Neutrophil (primary cell): ENCODE data around the gene ZFP64.
"Not testable (repeated sequence)": the region's sequence is repeated elsewhere in the genome, so short reads cannot be mapped to it uniquely, and the experiment has no call there.

Experiments used
- H3K27ac ChIP-seq: fragments of 200-600 bp; sonication (generic); 2 replicates; pipeline ENCODE4 v1.5.1; 2016; ENCODE audit warnings: mild to moderate bottlenecking, moderate library complexity
- H3K27me3 ChIP-seq: fragments of 200-600 bp; sonication (generic); 2 replicates; pipeline ENCODE4 v1.6.0; 2016; ENCODE audit warnings: mild to moderate bottlenecking
- H3K36me3 ChIP-seq: fragments of 200-600 bp; sonication (generic); 2 replicates; pipeline ENCODE4 v1.5.1; 2017
- H3K4me1 ChIP-seq, 2 experiments: fragments of 200-600 bp in 1 of 2; sonication (generic) in 1 of 2; 1 replicate in 1 of 2; 2 replicates in 1 of 2; pipeline versions ENCODE4 v1.5.1 to v1.6.1; 2013 to 2016; ENCODE audit warnings: low read depth in 1 of 2, low read length in 1 of 2, mild to moderate bottlenecking in 1 of 2, moderate library complexity in 1 of 2; ENCODE audit not compliant: control insufficient read depth in 1 of 2, insufficient read depth in 1 of 2
- H3K4me3 ChIP-seq, 2 experiments: fragments of 200-600 bp in 1 of 2; sonication (generic) in 1 of 2; 1 replicate in 1 of 2; 2 replicates in 1 of 2; pipeline ENCODE4 v1.5.1; 2013 to 2016; ENCODE audit warnings: low read depth in 1 of 2, low read length in 1 of 2, mild to moderate bottlenecking in 1 of 2, moderate library complexity in 1 of 2
- H3K9me3 ChIP-seq: fragments of 200-600 bp; sonication (generic); 2 replicates; pipeline ENCODE4 v1.5.1; 2016
- TF ChIP-seq, protein P1 (sequence below): fragments of 200-600 bp; sonication (generic); IDR thresholded peaks from 2 replicates; pipeline ENCODE4 v1.5.1; 2016; ENCODE audit warnings: antibody characterized with exemption

The ZFP64 gene

DNA sequence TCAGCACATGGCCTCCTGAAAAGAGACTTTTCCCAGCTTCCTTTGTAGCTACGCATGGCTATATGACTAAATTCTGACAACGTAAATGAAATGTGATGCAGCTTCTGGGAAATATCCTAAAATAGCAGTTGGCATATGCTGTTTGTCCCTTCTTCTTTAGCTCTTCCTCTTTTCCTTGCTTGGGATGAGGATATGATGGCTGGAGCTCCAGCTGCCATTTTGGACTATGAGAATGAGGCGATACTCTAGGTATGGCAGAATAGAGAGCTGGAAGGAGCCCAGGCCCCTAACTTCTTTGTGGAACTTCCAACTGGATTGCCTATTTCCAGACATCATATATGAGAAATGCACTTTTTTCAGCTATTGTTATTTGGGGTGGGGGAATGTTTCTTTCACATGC lies 5.3 kb upstream of the ZFP64 start:
- H3K27me3 ChIP-seq = peaks cover 13% of the 10 kb centered on the region
- TF ChIP-seq, protein P1, sequence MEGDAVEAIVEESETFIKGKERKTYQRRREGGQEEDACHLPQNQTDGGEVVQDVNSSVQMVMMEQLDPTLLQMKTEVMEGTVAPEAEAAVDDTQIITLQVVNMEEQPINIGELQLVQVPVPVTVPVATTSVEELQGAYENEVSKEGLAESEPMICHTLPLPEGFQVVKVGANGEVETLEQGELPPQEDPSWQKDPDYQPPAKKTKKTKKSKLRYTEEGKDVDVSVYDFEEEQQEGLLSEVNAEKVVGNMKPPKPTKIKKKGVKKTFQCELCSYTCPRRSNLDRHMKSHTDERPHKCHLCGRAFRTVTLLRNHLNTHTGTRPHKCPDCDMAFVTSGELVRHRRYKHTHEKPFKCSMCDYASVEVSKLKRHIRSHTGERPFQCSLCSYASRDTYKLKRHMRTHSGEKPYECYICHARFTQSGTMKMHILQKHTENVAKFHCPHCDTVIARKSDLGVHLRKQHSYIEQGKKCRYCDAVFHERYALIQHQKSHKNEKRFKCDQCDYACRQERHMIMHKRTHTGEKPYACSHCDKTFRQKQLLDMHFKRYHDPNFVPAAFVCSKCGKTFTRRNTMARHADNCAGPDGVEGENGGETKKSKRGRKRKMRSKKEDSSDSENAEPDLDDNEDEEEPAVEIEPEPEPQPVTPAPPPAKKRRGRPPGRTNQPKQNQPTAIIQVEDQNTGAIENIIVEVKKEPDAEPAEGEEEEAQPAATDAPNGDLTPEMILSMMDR = no peak
- no peak overlapping the region for H3K4me3 ChIP-seq
- H3K36me3 ChIP-seq = no peaks in the 10 kb centered on the region
- no peaks in the 10 kb centered on the region for H3K9me3 ChIP-seq
- no peak overlapping the region for H3K27ac ChIP-seq
- peaks cover 6 to 7% of the 10 kb centered on the region in 2 experiments for H3K4me1 ChIP-seq

DNA sequence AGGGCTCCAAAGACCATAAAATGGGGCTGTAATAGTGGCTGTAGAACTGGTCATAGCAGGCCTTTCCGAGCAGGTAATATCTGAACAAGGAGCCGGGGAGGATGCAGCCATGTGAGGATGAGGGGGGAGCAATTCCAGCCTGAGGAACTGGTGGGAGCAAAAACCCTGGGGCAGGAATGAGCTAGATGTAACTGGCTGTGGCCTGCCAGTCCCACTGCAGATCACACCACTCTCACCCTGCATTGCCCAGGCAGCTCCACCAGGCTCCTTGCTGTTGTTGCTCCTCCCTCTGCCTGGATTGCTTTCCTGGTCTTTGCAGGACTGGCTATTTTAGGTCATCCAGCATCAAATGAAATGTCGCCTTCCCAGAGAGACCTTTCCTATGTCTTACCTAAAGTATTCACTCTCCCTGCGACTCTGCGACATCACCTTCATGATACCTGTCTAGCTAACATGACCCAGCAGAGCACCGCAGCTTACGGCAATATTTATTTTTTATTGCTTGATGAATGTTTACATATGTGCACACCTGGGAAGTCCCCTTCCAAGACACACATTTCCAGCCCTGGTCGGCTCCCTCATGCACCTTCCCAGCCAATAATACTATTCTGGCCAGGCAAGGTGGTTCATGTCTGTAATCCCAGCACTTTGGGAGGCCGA lies 2.4 kb upstream of the ZFP64 start:
- H3K4me3 ChIP-seq = no peak overlapping the region
- peaks cover 15 to 20% of the 10 kb centered on the region in 2 experiments for H3K4me1 ChIP-seq
- TF ChIP-seq, protein P1 = no peak
- H3K27me3 ChIP-seq = peaks cover 17% of the 10 kb centered on the region
- H3K9me3 ChIP-seq = no peaks in the 10 kb centered on the region
- H3K27ac ChIP-seq = no peak overlapping the region
- H3K36me3 ChIP-seq = no peaks in the 10 kb centered on the region

DNA sequence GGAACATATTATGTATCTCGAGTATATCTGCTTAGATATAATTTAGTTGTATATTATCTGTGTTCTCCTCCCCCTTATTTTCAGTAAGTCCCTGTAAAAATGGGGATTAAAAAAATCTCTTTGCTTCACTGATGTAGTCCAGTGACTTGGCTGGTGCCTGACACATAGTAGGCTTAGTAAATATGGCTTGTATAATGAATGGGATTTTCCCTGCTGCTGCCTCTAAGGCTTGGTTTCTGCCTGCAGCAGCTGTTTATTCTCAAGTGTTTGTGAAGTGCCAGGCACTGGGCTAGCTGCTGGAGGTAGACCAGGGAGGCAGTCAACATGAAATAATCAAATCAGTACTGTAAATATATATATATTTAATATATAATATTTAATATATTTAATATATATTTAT lies 1.6 kb upstream of the ZFP64 start:
- TF ChIP-seq, protein P1 = no peak

DNA sequence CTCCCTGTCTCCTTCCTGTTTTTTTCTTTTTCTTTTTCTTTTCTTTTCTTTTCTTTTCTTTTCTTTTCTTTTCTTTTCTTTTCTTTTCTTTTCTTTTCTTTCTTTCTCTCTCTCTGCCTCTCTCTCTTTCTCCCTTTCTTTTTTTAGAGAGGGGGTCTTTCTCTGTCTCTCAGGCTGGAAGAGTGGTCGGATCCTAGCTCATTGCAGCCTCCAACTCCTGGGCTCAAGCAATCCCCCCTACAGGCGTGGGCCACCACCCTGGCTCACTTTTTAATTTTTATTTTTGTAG lies 1.1 kb upstream of the ZFP64 start:
- Histone ChIP-seq H3K27me3 (peaks cover 13% of the 10 kb centered on the region), H3K4me1 (peaks cover 15 to 20% of the 10 kb centered on the region in 2 experiments)
- not testable (repeated sequence) for H3K36me3 ChIP-seq, H3K27ac ChIP-seq, H3K9me3 ChIP-seq, H3K4me3 ChIP-seq

More for the DNA sequence above, 1.6 kb upstream of the ZFP64 start:
- no peak overlapping the region for H3K4me3 ChIP-seq
- no peak overlapping the region for H3K27ac ChIP-seq
- peaks cover 15 to 20% of the 10 kb centered on the region in 2 experiments for H3K4me1 ChIP-seq
- no peaks in the 10 kb centered on the region for H3K36me3 ChIP-seq
- peaks cover 16% of the 10 kb centered on the region for H3K27me3 ChIP-seq
- no peaks in the 10 kb centered on the region for H3K9me3 ChIP-seq

DNA sequence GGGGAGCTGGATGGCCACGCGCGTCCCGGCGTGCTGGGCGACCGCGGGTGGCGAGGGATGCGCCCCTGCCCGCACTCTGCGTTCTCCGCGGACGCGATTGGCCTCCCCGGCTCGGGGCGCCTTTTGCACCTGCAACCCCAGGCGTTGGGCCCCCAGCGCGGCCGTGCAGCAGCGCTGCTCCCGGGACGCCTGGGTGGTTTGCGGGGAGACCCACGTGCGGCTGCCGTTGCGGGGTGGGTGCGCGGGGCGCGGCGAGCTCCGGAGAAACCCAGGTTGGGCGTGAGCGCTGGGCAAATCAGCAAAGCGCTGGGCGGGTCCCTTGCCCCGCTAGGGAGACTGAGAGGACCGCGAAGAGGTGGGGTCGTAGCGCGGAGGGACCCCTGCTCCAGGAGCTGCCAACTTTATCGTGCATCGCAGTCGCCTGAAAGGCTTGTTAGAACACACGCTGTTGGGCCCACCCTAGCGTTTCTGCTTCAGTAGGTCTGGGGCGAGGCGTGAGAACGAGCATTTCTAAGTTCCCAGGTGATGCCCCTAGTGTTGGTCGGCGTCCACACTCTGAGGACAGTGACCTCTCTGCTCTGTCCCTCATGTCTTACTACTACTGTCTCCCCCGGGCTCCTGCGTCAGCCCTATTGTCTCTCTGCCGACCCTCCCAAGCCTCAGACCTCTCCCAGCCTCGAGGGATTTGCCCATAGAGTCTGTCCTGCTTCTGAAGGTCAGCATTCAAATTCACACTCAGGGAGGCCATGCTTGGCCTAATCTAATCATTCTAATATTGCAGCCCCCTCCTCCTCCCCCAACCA lies 538 bp upstream of the ZFP64 start:
- peaks cover 13% of the 10 kb centered on the region for H3K27me3 ChIP-seq
- peak overlapping the region; percentile 59 to 71 for H3K4me3 ChIP-seq
- no peaks in the 10 kb centered on the region for H3K36me3 ChIP-seq
- TF ChIP-seq, protein P1 = no peak
- H3K4me1 ChIP-seq = peaks cover 15 to 20% of the 10 kb centered on the region in 2 experiments
- H3K27ac ChIP-seq = no peak overlapping the region
- no peaks in the 10 kb centered on the region for H3K9me3 ChIP-seq
